Kasumi-1 (cell line): Measurements from ENCODE around the gene UNC13C.
"Not testable (repeated sequence)": the region's sequence is repeated elsewhere in the genome, so short reads cannot be mapped to it uniquely, and the experiment has no call there.

Source experiments
- DNase-seq, 2 experiments: peaks; one replicate each; lab custom pipeline; 2025; lab: John Stamatoyannopoulos, UW

UNC13C gene

DNA sequence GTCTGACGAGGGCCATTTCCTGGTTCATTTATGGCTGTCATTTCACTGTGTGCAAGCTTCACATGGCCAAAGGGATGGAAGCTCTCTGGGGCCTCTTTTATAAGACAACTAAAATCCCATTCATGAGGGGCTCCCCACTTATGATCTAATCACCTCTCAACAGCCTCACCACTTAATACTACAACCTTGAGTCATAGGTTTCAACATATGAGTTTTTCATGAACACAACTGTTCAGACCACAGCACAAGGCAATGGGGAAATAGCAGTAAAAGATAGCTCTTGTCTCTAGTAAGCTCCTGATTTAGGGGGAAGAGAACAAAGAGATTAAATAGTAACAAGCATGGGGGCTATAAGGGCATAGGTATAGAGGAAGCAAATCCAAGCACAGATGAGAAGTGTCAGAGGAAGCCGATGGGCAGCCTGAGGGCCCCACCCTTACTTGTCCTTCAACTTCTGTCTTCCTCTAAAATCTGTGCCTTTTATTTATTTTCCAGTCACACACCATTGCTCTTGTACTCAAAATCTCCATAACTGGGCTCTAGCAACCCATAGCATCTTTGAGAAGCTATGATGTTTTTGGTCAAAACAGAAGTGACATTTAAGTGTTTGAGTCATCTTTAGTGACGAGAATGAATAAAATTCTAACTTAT is 329.1 kb downstream of the UNC13C start:
- DNase-seq: no peak

DNA sequence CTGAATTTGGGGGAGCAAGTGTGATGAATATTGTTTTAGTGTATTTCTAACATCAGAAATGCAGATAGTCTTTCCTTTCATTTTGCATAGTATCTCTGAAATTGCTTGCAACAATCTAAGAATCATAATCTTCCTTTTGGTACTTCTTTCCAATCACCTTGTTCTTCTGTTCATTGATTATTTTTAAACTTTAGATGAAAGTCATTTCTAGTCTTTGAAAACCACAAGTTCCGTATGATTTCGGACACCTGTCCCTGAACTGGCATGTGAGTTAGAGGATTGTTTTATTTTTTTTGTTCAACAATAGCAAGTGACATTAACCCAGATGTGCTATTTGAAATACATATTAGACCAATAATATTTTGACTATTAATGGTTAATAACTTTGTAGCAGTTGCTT is 329.7 kb downstream of the UNC13C start:
- no peak for DNase-seq

DNA sequence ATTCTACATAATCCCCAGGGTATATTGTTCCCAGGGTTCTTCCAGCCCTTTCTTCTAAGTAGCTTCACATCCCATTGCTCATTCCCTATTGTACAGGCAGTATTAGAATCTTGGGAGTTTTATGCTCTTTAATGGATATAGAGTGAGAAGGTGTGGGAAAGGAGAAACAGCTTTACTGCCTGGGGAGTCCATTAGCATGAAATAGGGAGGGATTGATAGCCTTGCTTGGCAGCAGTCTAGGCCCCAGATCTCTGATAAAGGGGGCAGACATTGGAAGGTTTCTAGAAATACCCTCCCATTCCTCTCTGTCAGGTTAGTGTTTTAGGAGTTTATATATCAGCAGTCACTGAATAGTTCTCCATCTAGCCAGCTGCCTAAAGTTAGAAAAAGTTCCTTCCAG is 334.3 kb downstream of the UNC13C start:
- no peak for DNase-seq

DNA sequence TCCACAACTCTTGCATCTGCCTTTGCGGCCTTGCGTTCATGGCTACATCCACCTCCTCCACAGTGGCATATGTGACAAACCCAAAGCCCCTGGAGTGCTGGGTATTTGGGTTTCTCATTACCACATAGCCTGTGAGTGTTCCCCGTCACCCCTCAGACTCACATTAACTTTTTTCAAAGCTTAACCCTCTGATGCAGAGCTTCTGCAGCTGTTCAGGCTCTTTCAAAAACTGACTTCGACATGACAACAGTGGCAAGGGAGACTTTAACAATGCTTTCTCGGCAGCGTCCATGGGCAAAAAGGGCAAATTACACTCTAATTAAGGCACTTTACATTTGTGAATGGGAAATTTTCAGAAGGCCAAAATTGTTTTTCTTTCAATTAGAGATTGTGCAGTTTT is 343.2 kb downstream of the UNC13C start:
- no peak for DNase-seq

DNA sequence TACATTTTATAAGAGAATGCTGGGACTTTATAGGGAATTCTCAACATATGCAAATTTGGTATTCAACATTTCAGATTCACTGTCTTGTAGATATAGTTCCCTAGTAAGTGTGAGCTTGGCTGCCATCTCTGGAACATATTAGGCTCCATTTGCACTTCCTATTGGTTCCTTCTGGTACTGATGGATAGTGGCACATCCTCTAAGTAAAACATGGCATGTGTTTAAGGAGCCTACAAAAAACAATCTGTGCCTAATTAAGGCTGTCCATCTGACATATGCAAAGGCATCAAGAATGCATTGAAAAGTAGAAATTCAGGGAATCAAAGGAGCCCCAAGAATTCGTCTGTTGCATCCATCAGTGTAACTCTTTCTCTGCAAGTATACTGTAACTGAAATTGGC is 344.1 kb downstream of the UNC13C start:
- DNase-seq: no peak

DNA sequence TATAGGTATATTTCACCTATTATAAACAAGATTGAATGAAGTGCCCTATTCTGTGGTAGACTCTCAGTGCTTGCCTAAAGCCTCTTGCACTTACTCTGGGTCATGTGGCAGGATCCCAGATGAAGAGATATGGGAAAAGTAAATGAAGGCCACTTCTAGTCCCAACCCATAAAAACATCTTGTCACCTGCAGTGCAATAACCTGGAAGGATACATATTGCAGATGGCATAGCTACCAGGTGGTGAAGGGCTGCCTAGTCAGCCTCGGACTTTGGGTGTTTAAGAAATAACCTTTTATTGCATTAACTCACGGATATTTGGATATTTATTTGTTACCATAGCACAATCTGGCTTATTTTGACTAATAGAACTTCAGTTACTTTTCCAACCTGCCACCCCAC is 367.1 kb downstream of the UNC13C start:
- no peak for DNase-seq

DNA sequence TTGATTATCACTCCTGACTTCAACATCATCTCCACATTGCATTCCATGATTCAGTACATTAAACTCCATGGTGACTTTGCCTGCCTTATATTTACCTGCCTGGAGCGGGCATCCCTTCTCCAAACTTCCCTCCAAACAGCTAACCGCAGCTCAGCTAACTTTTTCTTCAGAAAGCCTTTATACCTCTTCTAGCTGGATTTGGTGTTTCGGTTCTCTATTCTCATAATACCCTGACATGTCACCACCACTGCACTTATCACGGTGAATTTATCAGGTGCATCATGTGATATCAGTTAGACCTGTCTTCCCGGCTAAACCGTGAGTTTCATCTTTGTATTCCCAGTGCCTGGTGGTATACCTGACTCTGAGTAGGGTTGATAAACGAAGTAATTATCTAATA is 367.6 kb downstream of the UNC13C start:
- DNase-seq: no peak

DNA sequence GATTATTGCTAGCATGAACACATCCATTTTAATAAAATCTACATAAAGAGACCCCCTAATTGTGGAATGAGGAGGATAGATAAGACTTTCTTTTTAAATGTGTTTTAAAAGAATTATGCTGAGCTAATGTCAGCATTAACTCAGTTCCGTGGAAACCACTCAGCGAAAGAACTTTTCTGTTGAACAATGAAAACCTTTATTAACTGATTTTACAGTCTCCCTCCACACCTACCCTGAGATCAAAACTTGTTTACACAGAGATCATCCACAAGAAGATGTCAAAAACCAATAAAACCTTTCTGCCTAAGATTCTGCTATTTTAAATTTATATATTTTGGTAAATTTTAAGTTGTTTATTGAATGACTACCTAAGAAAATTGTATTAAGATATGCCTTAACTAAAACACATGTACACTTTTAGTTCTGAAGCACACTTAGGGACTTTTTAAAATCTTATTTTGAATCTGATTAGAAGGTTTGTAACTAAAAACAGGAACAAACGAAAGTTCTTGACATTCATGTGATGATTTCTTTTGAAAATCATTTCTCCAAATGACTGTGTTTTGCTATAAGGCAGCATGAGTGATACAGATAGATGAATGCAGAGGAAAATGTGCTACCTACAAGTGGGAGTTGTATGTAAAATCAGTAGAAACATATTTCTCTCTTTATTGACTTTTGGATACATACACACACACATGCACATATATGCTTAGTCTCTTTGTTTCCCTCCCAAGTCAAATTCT is 369.0 kb downstream of the UNC13C start:
- DNase-seq: no peak

DNA sequence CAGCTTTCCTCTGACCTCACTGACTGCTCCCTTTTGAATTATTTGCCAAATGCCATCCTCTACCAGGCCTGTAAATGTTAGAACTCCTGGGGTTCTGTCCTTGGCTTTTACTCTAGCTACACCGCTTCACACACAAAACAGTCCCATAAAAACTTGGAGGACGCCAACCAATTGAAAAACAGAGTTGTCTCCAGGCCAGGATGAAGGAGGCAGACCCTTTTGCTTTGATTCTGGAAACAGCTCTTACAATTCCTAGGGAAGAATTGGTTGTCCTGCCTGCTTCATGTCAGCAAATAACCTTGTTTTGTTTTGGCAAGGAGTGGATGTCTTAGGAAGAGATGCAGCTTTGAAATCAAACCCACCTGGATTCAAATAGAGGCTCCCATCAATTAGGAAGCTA is 375.5 kb downstream of the UNC13C start:
- no peak for DNase-seq

DNA sequence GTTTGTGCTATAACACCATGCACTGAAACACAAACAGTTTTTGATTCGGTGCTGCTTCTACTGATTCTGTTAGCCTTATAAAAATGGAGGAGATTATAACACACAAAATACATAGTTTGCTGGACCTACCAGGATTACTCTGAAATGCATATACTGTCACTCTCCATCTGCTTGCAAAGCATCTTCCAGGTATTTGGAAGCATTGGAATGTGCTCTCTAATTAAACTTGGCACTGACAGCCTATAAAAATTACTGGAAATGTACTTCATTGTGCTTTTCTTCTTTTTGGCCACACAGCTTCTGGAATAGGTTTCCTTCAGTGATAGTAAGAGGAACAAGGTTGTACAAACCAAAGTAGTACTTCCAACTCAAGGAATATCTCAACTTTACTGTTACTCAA is 376.1 kb downstream of the UNC13C start:
- DNase-seq: no peak

DNA sequence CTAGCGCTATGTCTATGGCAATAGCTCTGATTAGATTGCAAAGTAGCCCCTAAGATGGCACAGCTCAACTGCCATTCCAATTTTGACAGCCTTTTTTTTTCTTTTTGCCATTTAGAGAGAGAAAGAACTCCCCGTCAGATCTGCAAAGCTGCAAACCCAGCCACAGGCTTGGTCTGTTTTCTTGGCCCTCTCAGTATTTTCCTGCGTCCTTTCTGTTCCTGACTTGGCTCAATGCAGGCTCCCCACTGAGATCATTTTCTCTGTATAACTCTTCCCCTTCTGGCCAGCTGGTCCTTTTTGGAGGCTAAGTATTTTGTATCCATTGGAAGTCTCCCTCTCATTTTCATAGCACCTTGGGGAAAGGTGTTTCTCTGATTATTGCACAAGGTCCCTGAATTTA is 386.7 kb downstream of the UNC13C start:
- DNase-seq: no peak

DNA sequence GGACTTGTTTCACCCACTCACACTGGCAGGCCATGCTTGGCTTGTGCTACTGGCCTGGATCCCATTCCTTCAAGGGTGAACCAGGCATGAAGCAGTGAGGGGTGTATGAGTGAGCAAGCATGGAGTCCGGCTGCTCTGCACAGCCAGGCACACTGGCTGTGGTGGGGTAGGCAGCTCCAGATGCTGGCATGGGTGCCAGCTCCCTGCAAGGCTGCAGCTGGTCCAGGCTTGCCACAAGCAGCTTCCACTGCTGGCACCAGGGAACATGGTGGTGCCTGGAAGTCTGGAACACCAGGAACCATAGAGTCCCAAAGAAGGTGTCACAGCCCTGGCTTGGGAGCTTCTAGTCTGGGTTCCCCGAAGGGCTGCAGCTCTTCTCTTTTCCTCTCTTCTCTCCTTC is 395.1 kb downstream of the UNC13C start:
- no peak for DNase-seq

DNA sequence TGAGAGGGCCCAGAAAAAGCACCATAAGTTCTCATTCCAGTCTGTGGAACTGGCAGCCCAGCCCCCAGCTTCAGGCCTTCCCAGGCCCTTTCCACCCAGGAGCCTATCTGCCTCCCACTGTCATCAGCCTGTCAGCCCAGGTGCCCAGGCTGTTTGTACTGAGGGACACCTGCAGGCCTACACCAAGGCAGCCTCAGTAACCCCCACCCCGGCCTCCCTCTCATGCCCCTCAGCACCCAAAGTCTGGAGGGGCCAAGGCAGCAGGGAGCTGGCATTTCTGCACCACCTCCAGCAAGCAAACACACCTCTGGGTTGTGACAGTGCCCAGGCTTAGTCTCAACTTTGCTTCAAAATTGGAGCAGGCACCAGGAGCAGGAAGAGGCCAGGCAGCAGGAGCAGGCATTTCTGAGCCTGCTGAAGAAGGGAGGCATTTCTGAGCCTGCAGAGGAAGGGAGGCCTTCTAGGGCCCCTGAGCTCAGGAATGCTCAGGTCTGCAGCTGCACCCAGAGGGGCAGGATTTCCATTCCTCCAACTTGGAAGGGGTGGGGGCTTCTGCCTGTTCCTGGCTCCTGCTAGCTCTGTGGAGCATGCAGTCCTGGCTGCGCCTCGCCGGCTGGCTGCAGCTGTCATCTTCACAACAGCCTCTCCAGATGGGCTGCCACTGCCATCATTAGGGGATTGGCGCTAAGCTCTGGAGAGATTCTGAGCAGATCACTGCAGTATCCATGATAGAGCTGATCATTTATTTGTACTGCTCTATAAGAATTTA is 396.1 kb downstream of the UNC13C start:
- DNase-seq: no peak

DNA sequence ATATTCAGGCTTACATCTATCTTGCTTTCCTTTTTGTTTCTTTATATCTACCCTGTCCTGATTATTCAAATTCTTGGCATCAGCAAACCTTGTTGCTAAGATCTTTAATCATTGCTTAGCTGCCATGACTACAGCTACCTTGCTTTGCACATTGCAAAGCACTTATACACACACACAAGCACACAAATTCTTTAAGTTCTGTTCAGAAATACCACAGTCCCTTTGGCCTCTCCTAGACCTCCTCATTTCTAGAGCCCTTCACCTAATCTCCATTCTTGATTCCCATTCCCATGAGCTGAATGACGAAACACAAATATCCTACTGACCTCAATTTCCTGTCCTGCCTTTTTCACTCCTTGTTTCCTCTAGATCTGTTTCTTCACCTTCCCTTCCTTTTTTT is 409.6 kb downstream of the UNC13C start:
- DNase-seq: no peak

DNA sequence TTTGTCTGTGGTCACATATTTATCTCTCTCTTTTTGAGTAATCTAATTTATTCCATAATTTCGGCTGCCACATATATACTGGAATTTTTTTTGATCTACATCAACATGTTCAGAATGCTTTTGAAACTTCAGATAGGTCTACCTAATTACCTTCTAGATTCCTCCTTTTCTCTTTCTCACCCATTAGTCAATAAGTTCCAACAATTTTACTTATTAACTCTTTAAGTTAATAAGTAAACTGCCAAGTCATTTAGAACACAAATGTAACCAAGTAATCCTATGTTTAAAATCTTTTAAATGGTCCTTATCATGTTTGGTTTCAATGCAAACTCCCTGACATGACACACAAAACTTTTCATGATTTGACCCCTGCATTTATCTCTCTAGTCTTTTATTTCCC is 410.5 kb downstream of the UNC13C start:
- DNase-seq: no peak

DNA sequence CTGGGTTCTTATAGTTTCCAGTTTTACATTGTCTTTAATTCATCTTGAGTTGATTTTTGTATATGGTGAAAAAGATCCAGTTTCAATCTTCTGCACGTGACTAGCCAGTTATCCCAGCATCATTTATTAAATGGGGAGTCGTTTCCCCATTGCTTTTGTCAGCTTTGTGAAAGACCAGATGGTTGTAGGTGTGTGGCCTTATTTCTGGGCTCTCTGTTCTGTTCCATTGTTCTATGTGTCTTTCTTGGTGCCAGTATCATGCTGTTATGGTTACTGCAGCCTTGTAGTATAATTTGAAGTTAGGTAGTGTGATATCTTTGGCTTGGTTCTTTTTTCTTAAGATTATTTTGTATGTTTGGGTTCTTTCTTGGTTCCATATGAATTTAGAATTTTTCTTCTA is 432.2 kb downstream of the UNC13C start:
- DNase-seq: no peak

DNA sequence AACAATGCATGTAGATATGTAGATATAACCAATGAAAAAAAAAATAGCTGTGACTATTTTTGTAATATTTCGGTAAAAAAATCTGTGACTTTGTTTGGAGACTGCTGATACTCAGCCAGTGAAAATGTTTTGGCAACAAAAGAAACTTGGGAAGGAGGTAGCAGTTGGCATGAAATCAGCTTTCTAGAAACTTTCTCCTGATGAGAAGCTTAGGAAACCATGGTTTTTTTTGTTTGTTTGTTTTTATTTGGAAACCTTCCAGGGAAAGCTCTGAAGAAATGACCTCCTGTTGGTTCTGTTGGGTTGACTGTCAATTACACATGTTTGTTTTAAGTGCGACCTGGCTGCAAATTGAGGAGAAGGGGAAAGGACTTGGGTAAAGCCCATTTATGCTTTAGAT is 445.9 kb downstream of the UNC13C start:
- DNase-seq: no peak

DNA sequence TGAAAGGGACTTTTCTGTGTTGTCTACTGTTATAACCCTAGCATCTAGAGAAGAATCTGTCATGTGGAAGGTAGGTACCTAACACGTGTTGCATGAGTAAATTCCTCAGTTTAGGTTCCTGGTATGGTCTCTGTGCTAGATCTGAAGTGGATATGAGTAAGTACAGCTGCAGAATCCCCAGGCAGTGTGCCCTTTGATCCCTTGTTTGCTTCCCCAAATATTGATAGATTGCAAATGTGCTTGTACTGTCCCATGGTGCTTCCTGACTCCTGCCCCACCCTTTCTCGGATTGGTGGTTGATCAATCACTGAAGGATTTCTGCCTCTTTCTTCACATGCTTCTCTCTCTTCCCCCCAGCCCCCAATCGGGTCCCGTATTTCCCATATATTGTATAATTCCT is 450.4 kb downstream of the UNC13C start:
- DNase-seq: no peak

DNA sequence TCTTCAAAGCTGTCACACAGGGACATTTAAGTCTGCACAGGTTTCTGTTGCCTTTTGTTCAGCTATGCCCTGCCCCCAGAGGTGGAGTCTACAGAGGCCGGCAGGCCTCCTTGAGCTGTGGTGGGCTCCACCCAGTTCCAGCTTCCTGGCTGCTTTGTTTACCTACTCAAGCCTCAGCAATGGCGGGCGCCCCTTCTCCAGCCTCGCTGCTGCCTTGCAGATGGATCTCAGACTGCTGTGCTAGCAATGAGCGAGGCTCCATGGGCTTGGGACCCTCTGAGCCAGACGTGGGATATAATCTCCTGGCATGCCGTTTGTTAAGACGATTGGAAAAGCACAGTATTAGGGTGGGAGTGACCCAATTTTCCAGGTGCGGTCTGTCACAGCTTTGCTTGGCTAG is 472.0 kb downstream of the UNC13C start:
- DNase-seq: not testable (repeated sequence)

DNA sequence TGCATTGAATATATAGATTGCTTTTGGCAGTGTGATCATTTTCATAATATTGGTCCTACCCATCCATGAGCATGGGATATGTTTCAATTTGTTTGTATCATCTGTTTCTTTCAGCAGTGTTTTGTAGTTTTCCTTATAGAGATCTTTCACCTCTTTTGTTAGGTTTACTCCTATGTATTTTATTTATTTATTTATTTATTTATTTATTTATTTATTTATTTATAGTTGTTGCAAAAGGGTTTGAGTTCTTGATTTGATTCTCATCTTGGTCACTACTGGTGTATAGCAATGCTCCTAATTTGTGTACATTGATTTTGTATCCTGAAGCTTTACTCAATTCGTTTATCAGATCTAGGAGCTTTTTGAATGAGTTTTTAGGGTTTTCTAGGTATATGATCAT is 478.2 kb downstream of the UNC13C start:
- DNase-seq: no peak

DNA sequence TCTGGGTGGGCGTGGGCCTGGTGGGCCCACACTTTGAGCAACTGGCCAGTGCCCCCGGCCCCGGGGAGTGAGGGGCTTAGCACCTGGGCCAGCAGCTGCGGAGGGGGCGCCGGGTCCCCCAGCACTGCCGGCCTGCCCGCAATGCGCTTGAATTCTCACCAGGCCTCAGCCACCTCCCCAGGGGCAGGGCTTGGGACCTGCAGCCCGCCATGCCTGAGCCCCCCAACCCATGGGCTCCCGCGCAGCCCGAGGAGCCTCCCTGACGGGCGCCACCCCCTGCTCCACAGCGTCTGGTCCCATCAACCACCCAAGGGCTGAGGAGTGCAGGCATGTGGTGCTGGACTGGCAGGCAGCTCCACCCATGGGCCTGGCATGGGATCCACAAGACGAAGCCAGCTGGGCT is 484.3 kb downstream of the UNC13C start:
- DNase-seq: no peak

DNA sequence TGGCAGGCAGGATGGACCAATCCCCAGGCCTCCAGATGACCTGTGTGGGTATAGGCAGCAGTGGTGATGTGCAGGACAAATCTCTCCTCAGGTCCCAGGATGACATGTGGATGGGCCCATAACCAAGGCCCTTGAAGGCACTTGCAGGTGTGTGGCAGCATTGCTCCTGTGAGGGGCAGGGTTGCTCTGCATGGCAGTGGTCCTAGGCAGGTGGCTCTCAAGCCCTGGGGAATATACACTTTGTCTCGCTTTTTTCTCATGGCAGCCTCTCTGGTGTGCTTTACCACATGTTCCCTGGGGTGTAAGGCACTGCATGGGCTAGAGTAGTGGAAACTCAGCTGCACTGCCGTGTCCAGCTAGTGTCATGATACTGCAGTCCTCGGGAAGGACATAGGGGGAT is 503.6 kb downstream of the UNC13C start:
- DNase-seq: no peak

DNA sequence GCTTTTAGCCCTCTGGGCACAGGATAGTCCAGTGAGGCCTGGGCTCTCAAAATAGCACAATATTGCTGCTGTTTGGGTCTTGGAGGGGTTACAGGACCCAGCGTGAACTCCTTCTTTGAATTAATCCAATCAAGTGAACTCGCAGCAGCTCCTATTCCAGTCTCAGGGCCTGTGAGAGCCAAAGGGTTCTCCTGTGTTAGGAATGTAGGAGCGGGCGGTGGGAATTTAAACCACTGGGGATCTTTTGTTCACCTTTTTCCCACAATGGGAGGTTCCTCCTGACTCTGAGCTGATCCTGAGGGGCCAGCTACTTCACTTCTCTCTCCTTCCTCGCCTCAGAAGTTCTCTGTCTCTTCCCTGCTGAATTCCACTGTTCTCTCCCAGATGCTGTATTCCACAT is 504.0 kb downstream of the UNC13C start:
- DNase-seq: no peak
